Neural cell (in vitro differentiated cells): ENCODE data around the gene MAST4. TPM values are rescaled to one million over a fixed set of nuclear protein-coding genes. Genes with fewer than 3 reads are reported as not detected.

Source experiments
- H2AFZ ChIP-seq: fragments of 200-600, 300-800 bp; sonication (generic), shearing (Covaris generic); 2 replicates; pipeline ENCODE4 v1.6.0; 2014; ENCODE audit warnings: low read depth, mild to moderate bottlenecking, antibody characterized with exemption, low read length, moderate library complexity
- H3F3A ChIP-seq: fragments of 200-600 bp; shearing (Covaris generic); 2 replicates; pipeline ENCODE4 v1.6.1; 2016; ENCODE audit warnings: mild to moderate bottlenecking, moderate library complexity, mixed read lengths, antibody characterized with exemption, low read length; ENCODE audit not compliant: insufficient read depth, poor library complexity, severe bottlenecking
- H3K27ac ChIP-seq: fragments of 200-600, 300-800 bp; sonication (generic), shearing (Covaris generic); 2 replicates; pipeline ENCODE4 v1.5.1; 2014; ENCODE audit warnings: mild to moderate bottlenecking, low read length, moderate library complexity
- H3K27me3 ChIP-seq: fragments of 300-800, 200-600 bp; sonication (generic), shearing (Covaris generic); 2 replicates; pipeline ENCODE4 v1.6.0; 2014; ENCODE audit warnings: mild to moderate bottlenecking, low read depth, low read length, moderate library complexity; ENCODE audit not compliant: insufficient read depth
- H3K36me3 ChIP-seq: fragments of 300-800, 200-600 bp; sonication (generic), shearing (Covaris generic); 2 replicates; pipeline ENCODE4 v1.5.1; 2014; ENCODE audit warnings: mild to moderate bottlenecking, antibody characterized with exemption, low read length, moderate library complexity; ENCODE audit not compliant: insufficient read depth
- H3K4me2 ChIP-seq: fragments of 300-800, 200-600 bp; sonication (generic), shearing (Covaris generic); 2 replicates; pipeline ENCODE4 v1.6.0; 2014; ENCODE audit warnings: mild to moderate bottlenecking, low read length
- H3K4me3 ChIP-seq: fragments of 300-800, 200-600 bp; sonication (generic), shearing (Covaris generic); 2 replicates; pipeline ENCODE4 v1.5.1; 2014; ENCODE audit warnings: mild to moderate bottlenecking, low read length, moderate library complexity
- H3K79me2 ChIP-seq: fragments of 200-600 bp; shearing (Covaris generic); replicated peaks from 2 replicates; pipeline ENCODE4 v1.6.0; 2014; ENCODE audit warnings: mild to moderate bottlenecking, low read length, moderate library complexity; ENCODE audit not compliant: insufficient read depth
- H3K9ac ChIP-seq: fragments of 300-800, 200-600 bp; sonication (generic), shearing (Covaris generic); 2 replicates; pipeline ENCODE4 v1.6.1; 2016; ENCODE audit warnings: mild to moderate bottlenecking, low read length, mixed read lengths
- H3K9me2 ChIP-seq: fragments of 200-600 bp; shearing (Covaris generic); 2 replicates; pipeline ENCODE4 v1.6.1; 2016; ENCODE audit warnings: mild to moderate bottlenecking, low read length, mixed read lengths; ENCODE audit not compliant: insufficient read depth
- H3K9me3 ChIP-seq: fragments of 200-600, 300-800 bp; sonication (generic), shearing (Covaris generic); 2 replicates; pipeline ENCODE4 v1.6.1; 2016; ENCODE audit warnings: mild to moderate bottlenecking, mixed run types, low read length, moderate library complexity, mixed read lengths
- H4K20me1 ChIP-seq: fragments of 200-600 bp; shearing (Covaris generic); 2 replicates; pipeline ENCODE4 v1.6.1; 2016; ENCODE audit warnings: mild to moderate bottlenecking, mixed run types; ENCODE audit not compliant: insufficient read depth
- EP300 ChIP-seq: fragments of 450-650 bp; conservative IDR thresholded peaks from 2 replicates; pipeline ENCODE4 v1.6.1; 2014; ENCODE audit warnings: antibody characterized with exemption, mild to moderate bottlenecking, moderate library complexity; ENCODE audit not compliant: poor library complexity, severe bottlenecking
- EZH2 ChIP-seq: fragments of 200-600, 300-800 bp; shearing (Covaris generic), sonication (generic); IDR thresholded peaks from 2 replicates; pipeline ENCODE4 v1.6.1; 2014; ENCODE audit warnings: antibody characterized with exemption, low read length, borderline replicate concordance, mild to moderate bottlenecking; ENCODE audit not compliant: insufficient read depth, poor library complexity, severe bottlenecking
- MXI1 ChIP-seq: fragments of 450-650 bp; conservative IDR thresholded peaks from 2 replicates; pipeline ENCODE4 v1.6.1; 2014; ENCODE audit warnings: antibody characterized with exemption, mild to moderate bottlenecking; ENCODE audit not compliant: poor library complexity, severe bottlenecking
- POLR2AphosphoS5 ChIP-seq: IDR thresholded peaks from 2 replicates; pipeline ENCODE4 v1.6.1; 2012
- RAD21 ChIP-seq: fragments of 450-650 bp; conservative IDR thresholded peaks from 2 replicates; pipeline ENCODE4 v1.6.1; 2014; ENCODE audit warnings: antibody characterized with exemption, mild to moderate bottlenecking, moderate library complexity
- SMC3 ChIP-seq: fragments of 450-650 bp; conservative IDR thresholded peaks from 2 replicates; pipeline ENCODE4 v1.6.1; 2014; ENCODE audit warnings: antibody characterized with exemption, mild to moderate bottlenecking, moderate library complexity; ENCODE audit not compliant: poor library complexity
- TAF1 ChIP-seq: IDR thresholded peaks from 2 replicates; pipeline ENCODE4 v1.6.1; 2012; ENCODE audit warnings: low read depth
- polyA plus RNA-seq: library from polyadenylated mRNA; depleted of rRNA; stranded (reverse); fragments of >200 nt; gene quantifications from 2 replicates; pipeline ENCODE4 v1.2.3, GENCODE V29; 2014
- TF ChIP-seq, protein P1 (sequence below): IDR thresholded peaks from 2 replicates; pipeline ENCODE4 v1.6.1; 2012; ENCODE audit warnings: borderline replicate concordance
- TF ChIP-seq, protein P2 (sequence below): fragments of 450-650 bp; IDR thresholded peaks from 2 replicates; pipeline ENCODE4 v1.5.1; 2014; ENCODE audit warnings: antibody characterized with exemption, mild to moderate bottlenecking, moderate library complexity; ENCODE audit not compliant: poor library complexity, severe bottlenecking

The MAST4 gene
- polyA plus RNA-seq, 1 donor from 2014 or later: 2.3 TPM

DNA sequence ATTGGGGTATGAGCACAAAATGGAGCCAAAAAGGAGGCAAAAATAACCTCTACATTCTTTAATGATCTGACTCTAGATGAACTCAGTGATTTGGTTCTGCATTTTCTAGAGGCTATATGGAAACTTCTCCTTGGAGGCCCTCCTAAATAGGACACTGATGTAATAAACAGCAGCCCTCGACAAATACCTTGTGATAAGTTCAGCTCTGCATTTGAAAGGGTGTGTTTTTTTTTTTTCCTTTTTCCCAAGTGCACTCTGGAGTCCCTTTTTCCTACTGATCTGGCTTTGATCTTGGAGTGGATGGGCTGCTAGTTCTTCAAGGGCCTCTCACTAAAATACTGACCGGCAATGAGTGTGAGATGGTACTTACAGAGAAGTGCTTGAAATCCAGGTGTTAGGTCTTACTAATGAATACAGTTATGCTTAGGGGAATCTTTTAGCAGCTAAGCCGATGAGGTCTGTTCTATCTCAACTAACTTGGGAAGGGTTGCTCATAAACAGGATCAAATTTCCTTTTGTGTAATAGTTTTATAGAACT is 161.7 kb downstream of the MAST4 start:
- Histone ChIP-seq H3K9me2 (no peaks in the 10 kb centered on the region), H3K36me3 (no peaks in the 10 kb centered on the region), H3F3A (no peaks in the 10 kb centered on the region), H3K4me3 (no peak overlapping the region), H3K79me2 (no peaks in the 10 kb centered on the region), H4K20me1 (no peaks in the 10 kb centered on the region), H3K9ac (no peak overlapping the region), H3K4me2 (no peak overlapping the region), H3K27me3 (no peaks in the 10 kb centered on the region), H3K9me3 (no peaks in the 10 kb centered on the region), H2AFZ (no peak overlapping the region), H3K27ac (no peak overlapping the region)
- TF ChIP-seq SMC3: no peak
- TF ChIP-seq POLR2AphosphoS5: no peak
- TF ChIP-seq, protein P1, sequence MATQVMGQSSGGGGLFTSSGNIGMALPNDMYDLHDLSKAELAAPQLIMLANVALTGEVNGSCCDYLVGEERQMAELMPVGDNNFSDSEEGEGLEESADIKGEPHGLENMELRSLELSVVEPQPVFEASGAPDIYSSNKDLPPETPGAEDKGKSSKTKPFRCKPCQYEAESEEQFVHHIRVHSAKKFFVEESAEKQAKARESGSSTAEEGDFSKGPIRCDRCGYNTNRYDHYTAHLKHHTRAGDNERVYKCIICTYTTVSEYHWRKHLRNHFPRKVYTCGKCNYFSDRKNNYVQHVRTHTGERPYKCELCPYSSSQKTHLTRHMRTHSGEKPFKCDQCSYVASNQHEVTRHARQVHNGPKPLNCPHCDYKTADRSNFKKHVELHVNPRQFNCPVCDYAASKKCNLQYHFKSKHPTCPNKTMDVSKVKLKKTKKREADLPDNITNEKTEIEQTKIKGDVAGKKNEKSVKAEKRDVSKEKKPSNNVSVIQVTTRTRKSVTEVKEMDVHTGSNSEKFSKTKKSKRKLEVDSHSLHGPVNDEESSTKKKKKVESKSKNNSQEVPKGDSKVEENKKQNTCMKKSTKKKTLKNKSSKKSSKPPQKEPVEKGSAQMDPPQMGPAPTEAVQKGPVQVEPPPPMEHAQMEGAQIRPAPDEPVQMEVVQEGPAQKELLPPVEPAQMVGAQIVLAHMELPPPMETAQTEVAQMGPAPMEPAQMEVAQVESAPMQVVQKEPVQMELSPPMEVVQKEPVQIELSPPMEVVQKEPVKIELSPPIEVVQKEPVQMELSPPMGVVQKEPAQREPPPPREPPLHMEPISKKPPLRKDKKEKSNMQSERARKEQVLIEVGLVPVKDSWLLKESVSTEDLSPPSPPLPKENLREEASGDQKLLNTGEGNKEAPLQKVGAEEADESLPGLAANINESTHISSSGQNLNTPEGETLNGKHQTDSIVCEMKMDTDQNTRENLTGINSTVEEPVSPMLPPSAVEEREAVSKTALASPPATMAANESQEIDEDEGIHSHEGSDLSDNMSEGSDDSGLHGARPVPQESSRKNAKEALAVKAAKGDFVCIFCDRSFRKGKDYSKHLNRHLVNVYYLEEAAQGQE: no peak
- no peak for TF ChIP-seq EP300
- TF ChIP-seq TAF1: no peak
- no peak for TF ChIP-seq RAD21
- TF ChIP-seq, protein P2, sequence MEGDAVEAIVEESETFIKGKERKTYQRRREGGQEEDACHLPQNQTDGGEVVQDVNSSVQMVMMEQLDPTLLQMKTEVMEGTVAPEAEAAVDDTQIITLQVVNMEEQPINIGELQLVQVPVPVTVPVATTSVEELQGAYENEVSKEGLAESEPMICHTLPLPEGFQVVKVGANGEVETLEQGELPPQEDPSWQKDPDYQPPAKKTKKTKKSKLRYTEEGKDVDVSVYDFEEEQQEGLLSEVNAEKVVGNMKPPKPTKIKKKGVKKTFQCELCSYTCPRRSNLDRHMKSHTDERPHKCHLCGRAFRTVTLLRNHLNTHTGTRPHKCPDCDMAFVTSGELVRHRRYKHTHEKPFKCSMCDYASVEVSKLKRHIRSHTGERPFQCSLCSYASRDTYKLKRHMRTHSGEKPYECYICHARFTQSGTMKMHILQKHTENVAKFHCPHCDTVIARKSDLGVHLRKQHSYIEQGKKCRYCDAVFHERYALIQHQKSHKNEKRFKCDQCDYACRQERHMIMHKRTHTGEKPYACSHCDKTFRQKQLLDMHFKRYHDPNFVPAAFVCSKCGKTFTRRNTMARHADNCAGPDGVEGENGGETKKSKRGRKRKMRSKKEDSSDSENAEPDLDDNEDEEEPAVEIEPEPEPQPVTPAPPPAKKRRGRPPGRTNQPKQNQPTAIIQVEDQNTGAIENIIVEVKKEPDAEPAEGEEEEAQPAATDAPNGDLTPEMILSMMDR: no peak
- TF ChIP-seq MXI1: no peak
- no peak for TF ChIP-seq EZH2

DNA sequence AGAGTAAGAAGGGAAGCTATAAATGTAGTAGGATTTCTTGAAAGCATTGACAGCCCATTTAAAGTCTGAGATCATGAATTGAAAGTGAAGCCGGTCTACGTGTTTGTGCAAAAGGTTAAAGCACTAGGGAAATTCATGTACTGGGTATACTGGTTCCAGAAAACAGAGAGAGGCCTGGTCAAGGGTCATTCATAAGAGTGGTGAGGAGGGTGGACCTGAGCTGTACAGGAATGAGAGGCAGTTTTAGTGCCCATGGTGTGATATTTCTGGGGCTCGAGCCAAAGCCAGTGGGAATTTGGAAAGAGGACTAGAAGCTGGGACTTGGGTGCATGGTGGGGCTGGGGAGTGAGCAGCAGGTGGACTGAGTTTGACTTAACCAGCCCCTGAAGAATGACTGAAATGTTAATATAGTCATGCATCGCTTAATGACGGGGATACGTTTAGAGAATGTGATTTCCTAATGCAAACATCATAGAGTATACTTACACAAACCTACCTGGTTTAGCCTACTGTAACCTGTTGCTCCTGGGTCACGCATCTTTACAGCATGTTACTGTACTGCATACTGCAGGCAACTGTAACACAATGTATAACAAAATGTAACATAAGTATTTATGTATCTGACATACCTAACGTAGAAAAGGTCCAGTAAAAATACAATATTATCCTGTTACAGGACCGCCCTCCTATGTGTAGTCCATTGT is 173.0 kb downstream of the MAST4 start:
- Histone ChIP-seq H4K20me1 (no peaks in the 10 kb centered on the region), H2AFZ (no peak overlapping the region), H3K27me3 (no peaks in the 10 kb centered on the region), H3K9me2 (no peaks in the 10 kb centered on the region), H3K9me3 (no peaks in the 10 kb centered on the region), H3F3A (no peaks in the 10 kb centered on the region), H3K36me3 (no peaks in the 10 kb centered on the region), H3K79me2 (no peaks in the 10 kb centered on the region), H3K4me2 (no peak overlapping the region), H3K27ac (no peak overlapping the region), H3K9ac (no peak overlapping the region), H3K4me3 (no peak overlapping the region)
- TF ChIP-seq, protein P2: no peak
- TF ChIP-seq EP300 (no peak), EZH2 (no peak), POLR2AphosphoS5 (no peak), SMC3 (no peak), RAD21 (no peak), TAF1 (no peak), MXI1 (no peak)
- TF ChIP-seq, protein P1: no peak
